Astrocyte (in vitro differentiated cells and primary cell): ENCODE data around the gene ENTR1. TPM values are rescaled to one million over a fixed set of nuclear protein-coding genes. Genes with fewer than 3 reads are reported as not detected.

Experiments used
- DNase-seq: peaks from one replicate; pipeline ENCODE4 v3.0.0-alpha.2; 2010; ENCODE audit warnings: low read depth
- FAIRE-seq: peaks from 2 replicates; lab custom pipeline; 2011; peaks lifted over from hg19 to GRCh38; lab: Jason Lieb, UNC
- H2AFZ ChIP-seq: 2 replicates; pipeline ENCODE4 v1.6.0; 2012; ENCODE audit warnings: low read depth, low read length, inconsistent platforms
- H3K27ac ChIP-seq: 2 replicates; pipeline ENCODE4 v1.5.1; 2011; ENCODE audit warnings: low read depth, low read length, inconsistent platforms
- H3K27me3 ChIP-seq: 2 replicates; pipeline ENCODE4 v1.6.0; 2011; ENCODE audit warnings: low read length, inconsistent platforms; ENCODE audit not compliant: insufficient read depth
- H3K36me3 ChIP-seq: 2 replicates; pipeline ENCODE4 v1.5.1; 2011; ENCODE audit warnings: low read length, inconsistent platforms; ENCODE audit not compliant: insufficient read depth
- H3K4me1 ChIP-seq: 2 replicates; pipeline ENCODE4 v1.5.1; 2011; ENCODE audit warnings: low read length, inconsistent platforms; ENCODE audit not compliant: insufficient read depth
- H3K4me2 ChIP-seq: 2 replicates; pipeline ENCODE4 v1.6.0; 2012; ENCODE audit warnings: low read length, inconsistent platforms
- H3K4me3 ChIP-seq: 2 replicates; pipeline ENCODE4 v1.5.1; 2011; ENCODE audit warnings: low read depth, mild to moderate bottlenecking, low read length, inconsistent platforms; ENCODE audit not compliant: insufficient read depth
- H3K79me2 ChIP-seq: 2 replicates; pipeline ENCODE4 v1.6.0; 2012; ENCODE audit warnings: mild to moderate bottlenecking, low read length, inconsistent platforms; ENCODE audit not compliant: insufficient read depth
- H3K9ac ChIP-seq: 2 replicates; pipeline ENCODE4 v1.6.0; 2012; ENCODE audit warnings: mild to moderate bottlenecking, low read length, inconsistent platforms
- H3K9me3 ChIP-seq: 2 replicates; pipeline ENCODE4 v1.5.1; 2012; ENCODE audit warnings: low read depth, mild to moderate bottlenecking, low read length, inconsistent platforms; ENCODE audit not compliant: insufficient read depth
- H4K20me1 ChIP-seq: 2 replicates; pipeline ENCODE4 v1.6.0; 2012; ENCODE audit warnings: low read length, inconsistent platforms; ENCODE audit not compliant: insufficient read depth
- H3K27ac Mint-ChIP-seq: one replicate; pipeline ENCODE4 v1.8.0; 2021; ENCODE audit warnings: mild to moderate bottlenecking, mixed read lengths; ENCODE audit not compliant: unreplicated experiment
- H3K27me3 Mint-ChIP-seq: one replicate; pipeline ENCODE4 v1.8.0; 2021; ENCODE audit warnings: low read depth, mixed read lengths; ENCODE audit not compliant: unreplicated experiment
- H3K36me3 Mint-ChIP-seq: one replicate; pipeline ENCODE4 v1.8.0; 2021; ENCODE audit warnings: low read depth, mixed read lengths; ENCODE audit not compliant: unreplicated experiment
- H3K4me1 Mint-ChIP-seq: one replicate; pipeline ENCODE4 v1.8.0; 2021; ENCODE audit warnings: low read depth, mixed read lengths; ENCODE audit not compliant: unreplicated experiment
- H3K4me3 Mint-ChIP-seq: one replicate; pipeline ENCODE4 v1.8.0; 2021; ENCODE audit warnings: mild to moderate bottlenecking, moderate library complexity, mixed read lengths; ENCODE audit not compliant: unreplicated experiment
- H3K9me3 Mint-ChIP-seq: one replicate; pipeline ENCODE4 v1.8.0; 2021; ENCODE audit warnings: mild to moderate bottlenecking, mixed read lengths; ENCODE audit not compliant: unreplicated experiment
- CTCF ChIP-seq: IDR thresholded peaks from 2 replicates; pipeline ENCODE4 v1.5.1; 2011; ENCODE audit warnings: low read depth, mild to moderate bottlenecking, inconsistent platforms, low read length, moderate library complexity; ENCODE audit not compliant: insufficient read depth
- EZH2 ChIP-seq: IDR thresholded peaks from 2 replicates; pipeline ENCODE4 v1.6.1; 2012; ENCODE audit warnings: mild to moderate bottlenecking, low read length, inconsistent platforms; ENCODE audit not compliant: insufficient read depth
- total RNA-seq: library from RNA; stranded (reverse); gene quantifications from 2 replicates; pipeline ENCODE4 v1.2.1, GENCODE V29; 2021

Gene ENTR1
- total RNA-seq, 1 donor from 2014 or later = 71.7 TPM

GRCh38 chr9:136372006-136372405 lies 38.4 kb downstream of the ENTR1 start:
- DNase-seq (no peak), FAIRE-seq (no peak)
- peak overlapping the region; percentile 5 for H3K4me2 ChIP-seq
- peaks cover 6% of the 10 kb centered on the region for H3K4me1 Mint-ChIP-seq
- no peaks in the 10 kb centered on the region for H3K9me3 Mint-ChIP-seq
- no peaks in the 10 kb centered on the region for H3K36me3 ChIP-seq
- H3K9ac ChIP-seq = no peak overlapping the region
- TF ChIP-seq CTCF (no peak), EZH2 (no peak)
- no peaks in the 10 kb centered on the region for H3K27me3 ChIP-seq
- no peak overlapping the region for H3K27ac ChIP-seq
- no peaks in the 10 kb centered on the region for H4K20me1 ChIP-seq
- H3K36me3 Mint-ChIP-seq = peaks cover 4% of the 10 kb centered on the region
- H3K4me3 Mint-ChIP-seq = no peak overlapping the region
- H3K4me3 ChIP-seq = no peak overlapping the region
- no peaks in the 10 kb centered on the region for H3K27me3 Mint-ChIP-seq
- no peak overlapping the region for H2AFZ ChIP-seq
- H3K79me2 ChIP-seq = no peaks in the 10 kb centered on the region
- no peak overlapping the region for H3K27ac Mint-ChIP-seq
- H3K4me1 ChIP-seq = peaks cover 10% of the 10 kb centered on the region
- no peaks in the 10 kb centered on the region for H3K9me3 ChIP-seq

GRCh38 chr9:136371533-136371880 lies 38.9 kb downstream of the ENTR1 start:
- Histone ChIP-seq H3K9ac (no peak overlapping the region), H3K27ac (no peak overlapping the region), H3K27me3 (no peaks in the 10 kb centered on the region), H3K4me1 (peaks cover 10% of the 10 kb centered on the region), H3K79me2 (no peaks in the 10 kb centered on the region), H3K36me3 (no peaks in the 10 kb centered on the region), H3K4me3 (no peak overlapping the region), H2AFZ (no peak overlapping the region), H3K4me2 (no peak overlapping the region), H3K9me3 (no peaks in the 10 kb centered on the region), H4K20me1 (no peaks in the 10 kb centered on the region)
- no peak for DNase-seq
- Mint-ChIP-seq H3K4me3 (no peak overlapping the region), H3K36me3 (peaks cover 4% of the 10 kb centered on the region), H3K9me3 (no peaks in the 10 kb centered on the region), H3K27ac (no peak overlapping the region), H3K27me3 (no peaks in the 10 kb centered on the region), H3K4me1 (peaks cover 6% of the 10 kb centered on the region)
- TF ChIP-seq EZH2 (no peak), CTCF (no peak)
- no peak for FAIRE-seq

GRCh38 chr9:136370687-136371532 lies 39.5 kb downstream of the ENTR1 start:
- Histone ChIP-seq H4K20me1 (no peaks in the 10 kb centered on the region), H3K27me3 (no peaks in the 10 kb centered on the region), H3K4me1 (peaks cover 10% of the 10 kb centered on the region), H3K36me3 (no peaks in the 10 kb centered on the region), H3K9me3 (no peaks in the 10 kb centered on the region), H3K4me2 (no peak overlapping the region), H3K79me2 (no peaks in the 10 kb centered on the region), H2AFZ (no peak overlapping the region), H3K27ac (no peak overlapping the region), H3K9ac (no peak overlapping the region), H3K4me3 (no peak overlapping the region)
- no peaks in the 10 kb centered on the region for H3K9me3 Mint-ChIP-seq
- TF ChIP-seq EZH2 (no peak), CTCF (no peak)
- no peak for FAIRE-seq
- H3K27me3 Mint-ChIP-seq = no peaks in the 10 kb centered on the region
- DNase-seq = peak; percentile 64
- H3K27ac Mint-ChIP-seq = no peak overlapping the region
- H3K4me1 Mint-ChIP-seq = peaks cover 6% of the 10 kb centered on the region
- H3K4me3 Mint-ChIP-seq = no peak overlapping the region
- peaks cover 3% of the 10 kb centered on the region for H3K36me3 Mint-ChIP-seq
